HepG2 (cell line): ENCODE measurements around the gene LIM2. TPM values are rescaled to one million over a fixed set of nuclear protein-coding genes. Genes with fewer than 3 reads are reported as not detected.

Source experiments
- ARHGAP35 ChIP-seq: sonication (generic); formaldehyde crosslinking; IDR thresholded peaks from 2 replicates; pipeline ENCODE4 v1.9.0; 2022; ENCODE audit warnings: mild to moderate bottlenecking, inconsistent platforms, moderate library complexity, missing genetic modification reagents, borderline replicate concordance
- ATF5 ChIP-seq: sonication (generic); formaldehyde crosslinking; IDR thresholded peaks from 2 replicates; pipeline ENCODE4 v1.4.0; 2020; ENCODE audit warnings: mild to moderate bottlenecking, low read depth, missing genetic modification reagents
- CBX2 ChIP-seq, 2 experiments: fragments of 200-600 bp in 1 of 2; sonication (generic); formaldehyde crosslinking in 1 of 2; IDR thresholded peaks; 2 replicates each; pipeline versions ENCODE4 v1.7.0 to v1.8.1; 2018 to 2022; ENCODE audit warnings: low read depth in 2 of 2, low read length in 1 of 2, mild to moderate bottlenecking in 1 of 2, missing genetic modification reagents in 1 of 2
- CERS6 ChIP-seq: sonication (generic); formaldehyde crosslinking; IDR thresholded peaks from 2 replicates; pipeline ENCODE4 v1.5.0; 2020; ENCODE audit warnings: missing genetic modification reagents
- ELF3 ChIP-seq: IDR thresholded peaks from 2 replicates; pipeline ENCODE4 v1.6.1; 2016; ENCODE audit warnings: missing genetic modification reagents, missing compliant biosample characterization
- FLYWCH1 ChIP-seq: sonication (generic); formaldehyde crosslinking; IDR thresholded peaks from 2 replicates; pipeline ENCODE4 v1.8.1; 2023; ENCODE audit warnings: mild to moderate bottlenecking, missing genetic modification reagents
- FOXA3 ChIP-seq: IDR thresholded peaks from 2 replicates; pipeline ENCODE4 v1.6.1; 2016; ENCODE audit warnings: missing genetic modification reagents, missing compliant biosample characterization
- GATA4 ChIP-seq: sonication (generic); IDR thresholded peaks from 2 replicates; pipeline ENCODE4 v1.6.1; 2016; ENCODE audit warnings: antibody characterized with exemption, low read depth, borderline replicate concordance
- KDM2A ChIP-seq: sonication (generic); formaldehyde crosslinking; IDR thresholded peaks from 2 replicates; pipeline ENCODE4 v1.4.0; 2020; ENCODE audit warnings: low read depth, missing genetic modification reagents, borderline replicate concordance
- MAF1 ChIP-seq: sonication (generic); formaldehyde crosslinking; IDR thresholded peaks from 2 replicates; pipeline ENCODE4 v1.5.0; 2020; ENCODE audit warnings: missing genetic modification reagents, borderline replicate concordance
- RARA ChIP-seq: IDR thresholded peaks from 2 replicates; pipeline ENCODE4 v1.6.1; 2016; ENCODE audit warnings: missing genetic modification reagents, missing compliant biosample characterization
- SMAD3 ChIP-seq: sonication (generic); formaldehyde crosslinking; IDR thresholded peaks from 2 replicates; pipeline ENCODE4 v1.4.0; 2020; ENCODE audit warnings: missing genetic modification reagents
- STAG1 ChIP-seq: sonication (generic); formaldehyde crosslinking; IDR thresholded peaks from 2 replicates; pipeline ENCODE4 v1.4.0; 2020; ENCODE audit warnings: missing genetic modification reagents
- TARDBP ChIP-seq: sonication (generic); formaldehyde crosslinking; IDR thresholded peaks from 2 replicates; pipeline ENCODE4 v1.8.0; 2022; ENCODE audit warnings: mild to moderate bottlenecking, missing genetic modification reagents
- TCF7L2 ChIP-seq: IDR thresholded peaks from 2 replicates; pipeline ENCODE4 v1.6.1; 2011; ENCODE audit warnings: mild to moderate bottlenecking, low read depth, low read length, moderate library complexity
- THAP11 ChIP-seq: IDR thresholded peaks from 2 replicates; pipeline ENCODE4 v1.6.1; 2016; ENCODE audit warnings: missing biosample characterization, missing genetic modification reagents
- U2AF1 ChIP-seq: fragments of 200-400 bp; formaldehyde crosslinking; optimal IDR thresholded peaks from 2 replicates; pipeline ENCODE3; 2017; ENCODE audit warnings: mild to moderate bottlenecking, low read depth, low read length
- ZFP36L2 ChIP-seq: sonication (generic); formaldehyde crosslinking; IDR thresholded peaks from 2 replicates; pipeline ENCODE4 v1.4.0; 2020; ENCODE audit warnings: missing genetic modification reagents
- ZFY ChIP-seq: sonication (generic); formaldehyde crosslinking; IDR thresholded peaks from 2 replicates; pipeline ENCODE4 v1.4.0; 2020; ENCODE audit warnings: missing genetic modification reagents
- ZMAT5 ChIP-seq: sonication (generic); formaldehyde crosslinking; IDR thresholded peaks from 2 replicates; pipeline ENCODE4 v1.5.0; 2020; ENCODE audit warnings: mild to moderate bottlenecking, low read depth, missing genetic modification reagents, borderline replicate concordance
- ZNF225 ChIP-seq: sonication (generic); formaldehyde crosslinking; IDR thresholded peaks from 2 replicates; pipeline ENCODE4 v1.4.0; 2020; ENCODE audit warnings: mild to moderate bottlenecking, missing genetic modification reagents
- ZNF234 ChIP-seq: sonication (generic); formaldehyde crosslinking; conservative IDR thresholded peaks from 2 replicates; pipeline ENCODE4 v1.5.1; 2020; ENCODE audit warnings: mild to moderate bottlenecking, missing genetic modification reagents
- ZNF333 ChIP-seq: sonication (generic); formaldehyde crosslinking; IDR thresholded peaks from 2 replicates; pipeline ENCODE4 v1.4.0; 2020; ENCODE audit warnings: mild to moderate bottlenecking, missing genetic modification reagents, borderline replicate concordance
- ZNF382 ChIP-seq: sonication (generic); formaldehyde crosslinking; IDR thresholded peaks from 2 replicates; pipeline ENCODE4 v1.5.0; 2020; ENCODE audit warnings: missing genetic modification reagents, mild to moderate bottlenecking, borderline replicate concordance
- ZNF484 ChIP-seq: sonication (generic); formaldehyde crosslinking; IDR thresholded peaks from 2 replicates; pipeline ENCODE4 v1.5.1; 2020; ENCODE audit warnings: mild to moderate bottlenecking, low read depth, missing genetic modification reagents, borderline replicate concordance
- ZNF549 ChIP-seq: sonication (generic); formaldehyde crosslinking; IDR thresholded peaks from 2 replicates; pipeline ENCODE4 v1.5.0; 2020; ENCODE audit warnings: missing genetic modification reagents
- ZNF883 ChIP-seq: sonication (generic); formaldehyde crosslinking; IDR thresholded peaks from 2 replicates; pipeline ENCODE4 v1.5.1; 2020; ENCODE audit warnings: mild to moderate bottlenecking, missing genetic modification reagents; ENCODE audit errors: not compliant biosample characterization
- polyA plus RNA-seq, 8 experiments: library from polyadenylated mRNA; depleted of rRNA in 3 of 8; stranded (reverse) in 7 of 8; unstranded in 1 of 8; fragments of >200 nt; fragmentation: Illumina TruSeq in 4 of 8; extraction: Trizol in 4 of 8; gene quantifications; 2 replicates each; pipeline versions ENCODE4 v1.2.1 to v1.2.3, GENCODE V29; 2011 to 2016; ENCODE audit warnings: low read depth in 4 of 8, missing spikeins in 1 of 8, mixed read lengths in 1 of 8; ENCODE audit not compliant: insufficient read depth in 1 of 8
- total RNA-seq, 5 experiments: library from RNA; depleted of rRNA; stranded (reverse); fragments of >200 nt; fragmentation: Illumina TruSeq; extraction: Trizol; gene quantifications; 2 replicates each; pipeline ENCODE4 v1.2.3, GENCODE V29; 2016; ENCODE audit warnings: low read depth in 1 of 5
- TF ChIP-seq, protein P1 (sequence below): fragments of 450-650 bp; IDR thresholded peaks from 2 replicates; pipeline ENCODE4 v1.6.1; 2016

Gene LIM2
- total and polyA plus RNA-seq, 2 of the 13 experiments (the other 11 are each of a cell fraction or from before 2014, with no cell fraction given) = 1.3 TPM; not detected in 1

DNA sequence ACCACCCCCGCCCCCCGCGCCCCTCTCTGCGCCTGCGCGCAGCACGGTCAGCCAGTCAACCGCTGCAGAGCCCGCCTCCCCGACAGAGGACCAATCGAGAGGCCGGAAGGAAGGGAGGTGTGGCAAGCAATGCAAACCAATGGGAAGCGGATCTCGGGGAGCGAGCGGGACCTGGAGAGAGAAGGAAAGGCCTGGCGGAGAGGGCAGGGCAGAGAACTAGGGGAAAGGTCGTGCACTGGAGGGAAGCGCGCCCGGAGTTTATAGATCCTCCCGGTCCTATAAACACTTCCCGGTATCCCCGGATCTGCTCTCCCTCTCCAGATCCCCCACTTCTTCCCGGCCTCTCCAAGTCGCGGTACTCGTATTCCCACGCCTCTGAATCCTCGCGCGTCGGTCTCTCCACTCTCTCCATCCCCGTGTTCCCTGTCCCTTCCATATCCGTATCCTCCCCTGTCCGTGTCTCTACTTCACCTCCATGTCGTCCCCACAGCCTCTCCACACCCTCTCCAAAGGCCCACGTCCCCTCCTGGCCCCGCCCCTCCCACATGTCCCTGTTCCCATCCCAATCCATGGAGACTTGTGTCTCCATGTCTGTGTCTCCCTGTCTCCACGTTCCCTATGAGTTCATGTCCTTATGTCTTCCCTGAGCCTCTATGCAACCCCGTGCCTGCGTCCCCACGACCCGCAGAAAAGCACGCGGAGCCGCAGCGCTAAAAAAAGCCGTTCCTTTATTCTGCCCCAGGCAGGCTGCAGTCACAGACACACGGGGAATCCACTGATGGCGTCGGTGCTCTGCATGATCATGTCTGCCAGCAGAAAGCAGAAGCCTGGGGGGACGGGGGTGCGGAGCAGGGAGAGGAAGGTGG is 21.2 kb downstream of the LIM2 start (continued):
- TF ChIP-seq, protein P1, sequence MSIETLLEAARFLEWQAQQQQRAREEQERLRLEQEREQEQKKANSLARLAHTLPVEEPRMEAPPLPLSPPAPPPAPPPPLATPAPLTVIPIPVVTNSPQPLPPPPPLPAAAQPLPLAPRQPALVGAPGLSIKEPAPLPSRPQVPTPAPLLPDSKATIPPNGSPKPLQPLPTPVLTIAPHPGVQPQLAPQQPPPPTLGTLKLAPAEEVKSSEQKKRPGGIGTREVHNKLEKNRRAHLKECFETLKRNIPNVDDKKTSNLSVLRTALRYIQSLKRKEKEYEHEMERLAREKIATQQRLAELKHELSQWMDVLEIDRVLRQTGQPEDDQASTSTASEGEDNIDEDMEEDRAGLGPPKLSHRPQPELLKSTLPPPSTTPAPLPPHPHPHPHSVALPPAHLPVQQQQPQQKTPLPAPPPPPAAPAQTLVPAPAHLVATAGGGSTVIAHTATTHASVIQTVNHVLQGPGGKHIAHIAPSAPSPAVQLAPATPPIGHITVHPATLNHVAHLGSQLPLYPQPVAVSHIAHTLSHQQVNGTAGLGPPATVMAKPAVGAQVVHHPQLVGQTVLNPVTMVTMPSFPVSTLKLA = no peak
- no peak; the same call in 1 of the 2 replicates for TF ChIP-seq ZNF333
- TF ChIP-seq ZNF382 = no peak
- TF ChIP-seq GATA4 = no peak; the same call in 1 of the 2 replicates
- no peak for TF ChIP-seq ZNF484 (CRISPR knock-in tag)
- no peak for TF ChIP-seq ATF5
- peak; percentile 58; the same call in 1 of the 2 replicates for TF ChIP-seq ZFY (CRISPR knock-in tag)
- TF ChIP-seq FLYWCH1 = no peak
- 0 out of 2 replicates have a peak, but pooled peaks have one; percentile 10 for TF ChIP-seq FOXA3
- no peak for TF ChIP-seq STAG1 (CRISPR knock-in tag)
- no peak for TF ChIP-seq ARHGAP35 (CRISPR knock-in tag)
- TF ChIP-seq KDM2A = no peak
- no peak for TF ChIP-seq TCF7L2
- no peak for TF ChIP-seq ZNF234 (CRISPR knock-in tag)
- TF ChIP-seq ZNF225 (CRISPR knock-in tag) = no peak
- no peak for TF ChIP-seq ZNF549
- peak; percentile 64 for TF ChIP-seq SMAD3
- TF ChIP-seq CERS6 = no peak
- no peak for TF ChIP-seq ZFP36L2
- peak; percentile 64 for TF ChIP-seq THAP11
- peak; percentile 84 for TF ChIP-seq U2AF1
- no peak for TF ChIP-seq ZMAT5 (CRISPR knock-in tag)
- no peak for TF ChIP-seq CBX2 (IDR thresholded peaks at IDR 0.05; ENCODE audit: low read depth, low read length)
- TF ChIP-seq CBX2 (CRISPR knock-in tag; IDR thresholded peaks at IDR 0.05; ENCODE audit: low read depth) = no peak
- peak; percentile 7; the same call in 1 of the 2 replicates for TF ChIP-seq MAF1 (CRISPR knock-in tag)
- peak; percentile 46 for TF ChIP-seq RARA (CRISPR knock-in tag)
- TF ChIP-seq ELF3 = peak; percentile 51
- TF ChIP-seq TARDBP (CRISPR knock-in tag) = no peak
- TF ChIP-seq ZNF883 = no peak
